GM23248 (cell line): ENCODE results near the gene VAV2.

ENCODE experiments used
- EZH2 ChIP-seq: fragments of 200-600 bp; sonication (generic); IDR thresholded peaks from 2 replicates; pipeline ENCODE4 v1.6.1; 2018; ENCODE audit warnings: antibody characterized with exemption, mild to moderate bottlenecking; ENCODE audit not compliant: insufficient read depth, poor library complexity, severe bottlenecking
- EZH2phosphoT487 ChIP-seq: fragments of 200-600 bp; sonication (generic); IDR thresholded peaks from 2 replicates; pipeline ENCODE4 v1.6.1; 2018; ENCODE audit warnings: antibody characterized with exemption, moderate library complexity, mild to moderate bottlenecking, low read depth; ENCODE audit not compliant: insufficient read depth

DNA sequence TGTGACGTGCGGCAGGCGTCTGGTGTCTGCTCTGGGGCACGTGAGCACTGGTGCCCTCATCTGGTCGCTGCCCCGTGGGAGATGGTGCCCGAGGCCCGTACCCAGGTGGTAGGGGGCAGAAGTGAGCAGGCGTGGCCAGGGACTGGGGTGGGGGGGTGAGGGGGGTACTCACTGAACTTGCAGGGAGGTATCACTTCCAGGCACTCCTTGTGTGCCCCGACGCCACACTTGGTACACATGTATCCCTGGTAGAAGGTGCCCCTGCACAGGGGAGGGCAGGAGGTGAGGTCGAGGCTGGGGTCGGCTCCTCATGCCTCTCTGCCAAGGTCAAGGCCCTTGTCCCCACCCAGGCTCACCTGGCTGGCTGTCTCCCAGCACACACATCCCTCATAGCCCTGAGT lies 208.8 kb downstream of the VAV2 start:
- TF ChIP-seq EZH2: no peak
- TF ChIP-seq EZH2phosphoT487: no peak
